GM21825 (cell line): ENCODE results near the gene VPS26A.

Experiments used
- ATAC-seq: cut with Tn5 transposase; IDR thresholded peaks from one replicate; pipeline ENCODE4 v1.9.1; 2021; ENCODE audit warnings: mild to moderate bottlenecking, moderate library complexity; ENCODE audit not compliant: unreplicated experiment

Gene VPS26A

GRCh38 chr10:69218831-69219230, 94.9 kb downstream of the VPS26A start:
- no peak for ATAC-seq

GRCh38 chr10:69220041-69220451, 96.1 kb downstream of the VPS26A start, which contains the start of gene HKDC1:
TSS of gene HKDC1 (plus strand) at chr10:69220332. CDS start at chr10:69220436, 104 bp downstream.
- ATAC-seq = no peak

GRCh38 chr10:69220507-69220906, 96.5 kb downstream of the VPS26A start:
- no peak for ATAC-seq
